ENCODE measurements around the gene MAPRE2.
"Not testable (repeated sequence)": the region's sequence is repeated elsewhere in the genome, so short reads cannot be mapped to it uniquely, and the experiment has no call there.

The MAPRE2 gene

GRCh38 chr18:35157181-35157580 is 116.0 kb downstream of the MAPRE2 start:
- no peak for DNase-seq

GRCh38 chr18:35158728-35159450 is 117.7 kb downstream of the MAPRE2 start:
- no peak for DNase-seq

GRCh38 chr18:35159782-35160181 is 118.6 kb downstream of the MAPRE2 start:
- DNase-seq: no peak

GRCh38 chr18:35161485-35161884 is 120.3 kb downstream of the MAPRE2 start:
- no peak for DNase-seq

GRCh38 chr18:35161934-35162333 is 120.7 kb downstream of the MAPRE2 start:
- no peak for DNase-seq

GRCh38 chr18:35163014-35163539 is 121.9 kb downstream of the MAPRE2 start:
- DNase-seq: no peak

GRCh38 chr18:35163721-35164120 is 122.5 kb downstream of the MAPRE2 start:
- no peak for DNase-seq

GRCh38 chr18:35164133-35164532 is 122.9 kb downstream of the MAPRE2 start:
- no peak for DNase-seq

GRCh38 chr18:35167332-35167731 is 126.1 kb downstream of the MAPRE2 start:
- DNase-seq: no peak

GRCh38 chr18:35167857-35168256 is 126.6 kb downstream of the MAPRE2 start:
- no peak for DNase-seq

- not testable (repeated sequence) for DNase-seq
Observed at GRCh38 chr18:35170323-35170722, 129.1 kb downstream of the MAPRE2 start.

GRCh38 chr18:35171315-35171987 is 130.2 kb downstream of the MAPRE2 start:
- no peak for DNase-seq

GRCh38 chr18:35172009-35172408 is 130.8 kb downstream of the MAPRE2 start:
- DNase-seq: no peak

GRCh38 chr18:35172451-35173035 is 131.3 kb downstream of the MAPRE2 start:
- no peak for DNase-seq

- DNase-seq: no peak
Observed at GRCh38 chr18:35174093-35174731, 133.0 kb downstream of the MAPRE2 start.

GRCh38 chr18:35174745-35175144 is 133.5 kb downstream of the MAPRE2 start:
- no peak for DNase-seq

GRCh38 chr18:35176925-35177324 is 135.7 kb downstream of the MAPRE2 start:
- DNase-seq: no peak

- no peak for DNase-seq
Observed at GRCh38 chr18:35178260-35178659, 137.0 kb downstream of the MAPRE2 start.

- no peak for DNase-seq
Observed at GRCh38 chr18:35179906-35180305, 138.7 kb downstream of the MAPRE2 start.

- no peak for DNase-seq
Observed at GRCh38 chr18:35180455-35180854, 139.2 kb downstream of the MAPRE2 start.

GRCh38 chr18:35182151-35182550 is 140.9 kb downstream of the MAPRE2 start:
- DNase-seq: no peak

- no peak for DNase-seq
Observed at GRCh38 chr18:35183886-35184285, 142.7 kb downstream of the MAPRE2 start.

- DNase-seq: no peak
Observed at GRCh38 chr18:35185771-35186170, 144.6 kb downstream of the MAPRE2 start.

Data from retina (tissue), 1 donor.